GOT3 (cell line): Measurements from ENCODE around the gene RNF222.

Experiments used
- DNase-seq: peaks from one replicate; lab custom pipeline; 2025; ENCODE audit warnings: mixed read lengths; lab: John Stamatoyannopoulos, UW

The RNF222 gene, protein sequence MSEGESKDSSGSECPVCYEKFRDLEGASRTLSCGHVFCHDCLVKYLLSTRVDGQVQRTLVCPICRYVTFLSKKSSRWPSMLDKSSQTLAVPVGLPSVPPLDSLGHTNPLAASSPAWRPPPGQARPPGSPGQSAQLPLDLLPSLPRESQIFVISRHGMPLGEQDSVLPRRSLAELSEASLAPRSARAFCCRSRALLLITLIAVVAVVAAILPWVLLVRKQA

DNA sequence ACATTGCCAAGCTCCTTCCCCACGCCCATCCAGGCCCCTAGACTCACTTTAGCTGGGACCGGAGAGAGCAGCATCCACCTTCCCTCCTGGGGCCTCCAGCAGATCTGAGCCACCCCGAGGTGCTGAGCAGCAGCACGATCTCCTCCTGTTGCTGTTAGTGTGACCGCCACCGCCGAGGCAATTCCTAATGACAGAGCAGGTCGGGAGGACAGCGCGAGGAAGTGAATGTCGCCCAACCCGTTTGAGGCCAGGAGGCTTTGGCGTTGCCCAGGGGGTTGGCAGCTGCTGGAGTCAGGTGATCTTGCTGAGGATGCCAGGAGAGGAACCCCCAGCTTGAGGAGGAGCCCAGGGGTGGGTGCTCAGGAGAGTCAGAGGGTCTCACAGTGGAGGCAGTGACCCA lies at the start of gene RNF222:
Gene RNF222, minus strand, starts transcription at position 192 of the 400 bp plus-strand sequence. CDS start 4,366 bp downstream, outside the sequence.
- no peak for DNase-seq

DNA sequence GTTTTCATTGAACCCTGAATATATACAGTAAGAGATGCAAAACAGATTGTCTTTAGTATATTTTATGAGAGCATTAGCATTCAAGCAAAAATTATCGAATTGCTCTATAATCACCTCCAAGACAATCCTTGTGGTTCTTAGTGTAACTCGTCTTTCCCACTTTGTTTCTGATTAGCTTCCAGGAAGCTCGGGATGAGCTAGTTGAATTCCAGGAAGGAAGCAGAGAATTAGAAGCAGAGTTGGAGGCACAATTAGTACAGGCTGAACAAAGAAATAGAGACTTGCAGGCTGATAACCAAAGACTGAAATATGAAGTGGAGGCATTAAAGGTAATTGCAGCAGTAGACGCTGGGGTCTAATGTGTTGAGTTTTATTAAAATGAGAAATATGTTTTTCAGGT lies 47.9 kb upstream of the RNF222 start:
- no peak for DNase-seq

DNA sequence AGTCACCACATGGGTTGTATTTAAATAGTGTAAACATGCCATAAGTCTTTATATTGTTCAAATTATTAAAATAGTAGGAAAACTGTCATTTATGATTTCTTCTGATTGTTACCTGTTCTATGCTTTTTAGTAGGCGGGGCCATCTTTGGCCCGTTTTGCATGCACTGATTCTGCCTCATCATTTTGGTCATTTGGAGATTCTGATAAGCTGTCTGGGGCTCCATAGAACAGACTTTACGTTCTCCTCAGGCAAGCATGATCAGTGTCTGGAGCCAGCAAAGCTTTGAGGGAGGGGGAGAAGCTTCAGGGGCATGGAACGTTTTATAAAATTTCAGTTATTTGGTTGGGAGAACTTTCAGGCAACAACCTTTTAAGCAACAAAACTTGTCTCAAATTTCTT lies 46.9 kb upstream of the RNF222 start:
- no peak for DNase-seq

DNA sequence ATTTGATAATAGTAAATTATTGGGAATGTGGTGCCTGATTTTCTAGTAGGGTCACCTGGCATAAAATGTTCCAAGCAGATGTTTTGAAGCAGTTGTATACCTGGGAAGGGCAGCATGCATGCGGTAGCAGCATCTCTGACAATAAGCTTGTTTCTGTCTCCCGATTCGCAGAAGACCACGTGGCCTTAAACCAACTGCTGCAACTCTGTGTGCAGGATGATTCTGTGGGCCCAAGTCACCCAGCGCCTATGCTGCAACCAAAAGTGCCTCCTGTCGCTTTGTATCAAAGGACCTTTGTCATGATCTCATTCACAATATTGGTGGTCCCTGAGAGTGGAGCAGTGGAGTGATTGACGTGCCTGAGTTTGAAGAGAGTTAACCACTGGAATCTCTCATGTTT lies 46.1 kb upstream of the RNF222 start:
- no peak for DNase-seq

DNA sequence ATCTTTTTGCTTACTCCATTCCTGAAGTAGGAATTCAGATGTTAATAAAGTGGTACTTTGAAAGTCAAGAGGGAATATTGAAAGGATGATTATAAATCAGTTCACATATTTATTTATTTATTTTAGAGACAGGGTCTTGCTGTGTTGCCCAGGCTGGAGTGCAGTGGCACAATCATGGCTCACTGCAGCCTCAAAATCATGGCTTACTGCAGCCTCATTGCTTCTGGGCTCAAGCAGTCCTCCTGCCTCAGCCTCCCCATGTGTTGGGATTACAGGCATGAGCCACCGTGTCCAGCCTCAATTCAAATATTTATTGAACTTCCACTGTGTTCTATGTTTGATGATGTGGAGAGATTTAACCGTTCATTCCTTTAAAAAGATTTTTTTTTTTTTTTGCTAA lies 44.7 kb upstream of the RNF222 start:
- no peak for DNase-seq

DNA sequence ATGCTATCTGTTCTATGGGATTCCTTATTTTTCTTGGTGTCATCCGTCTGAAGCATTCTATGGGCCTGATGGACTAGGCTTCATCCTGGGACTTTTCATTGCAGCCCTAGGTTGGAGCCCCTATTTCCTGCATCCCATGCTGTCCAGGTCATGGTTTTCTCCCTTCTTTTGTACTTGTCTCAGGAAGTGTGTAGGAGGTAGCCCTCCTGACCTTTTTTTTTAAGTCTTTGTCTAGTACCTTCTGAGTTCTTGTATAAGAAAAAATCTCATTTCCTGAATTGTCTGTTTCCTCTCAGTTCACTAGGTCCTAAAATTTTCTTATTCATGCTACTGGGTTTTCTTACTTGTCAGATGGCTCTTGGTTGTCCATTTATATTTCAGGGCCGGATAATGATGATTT lies 44.1 kb upstream of the RNF222 start:
- DNase-seq, result no peak

DNA sequence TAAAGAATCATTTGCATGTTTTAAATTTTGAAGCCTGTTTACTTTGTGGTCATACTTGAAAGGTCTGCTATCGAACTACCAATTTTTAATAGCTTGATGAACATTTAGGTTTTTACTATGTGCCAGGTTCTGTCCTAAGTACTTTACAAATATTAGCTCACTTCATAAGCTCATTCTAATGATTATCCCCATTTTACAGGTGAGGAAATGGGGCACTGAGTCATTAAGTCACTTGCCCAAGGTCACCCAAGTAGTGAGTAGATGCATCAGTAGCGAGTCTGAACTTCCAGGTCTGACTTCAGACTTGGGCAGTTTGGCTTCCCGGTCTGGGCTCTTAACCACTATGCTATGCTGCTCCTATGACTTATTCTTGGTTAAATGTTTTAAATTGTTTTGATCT lies 42.1 kb upstream of the RNF222 start:
- DNase-seq, result no peak

DNA sequence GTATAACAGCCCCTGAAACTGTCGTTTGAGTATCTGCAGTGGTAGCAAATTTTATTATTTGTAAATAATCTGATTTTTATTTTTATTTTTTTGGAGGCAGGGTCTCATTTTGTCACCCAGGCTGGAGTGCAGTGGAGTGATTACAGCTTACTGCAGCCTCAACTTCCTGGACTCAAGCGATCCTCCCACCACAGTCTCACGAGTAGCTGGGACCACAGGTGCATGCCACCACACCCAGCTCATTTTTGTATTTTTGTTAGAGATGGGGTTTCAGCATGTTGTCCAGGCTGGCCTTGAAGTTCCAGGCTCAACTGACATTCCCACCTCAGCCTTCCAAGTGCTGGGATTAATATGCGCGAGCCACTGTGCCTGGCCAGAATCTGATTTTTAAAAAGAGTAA lies 40.8 kb upstream of the RNF222 start:
- no peak for DNase-seq

DNA sequence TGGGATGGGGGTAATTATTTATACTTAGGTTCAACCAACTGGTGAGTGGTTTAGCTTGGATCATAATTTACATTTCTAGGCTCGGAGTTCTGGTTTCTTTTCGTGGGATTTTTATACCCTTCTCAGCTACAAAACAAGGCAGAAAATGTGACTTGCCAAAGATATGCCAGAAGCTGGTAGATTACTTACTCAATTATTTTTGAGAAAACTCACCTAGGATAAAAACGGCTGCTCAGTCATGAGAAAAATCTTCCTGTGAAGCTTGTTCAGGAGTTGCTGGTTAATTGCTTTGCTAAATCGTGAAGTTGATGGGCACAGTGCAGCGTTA lies 39.2 kb upstream of the RNF222 start:
- no peak for DNase-seq

DNA sequence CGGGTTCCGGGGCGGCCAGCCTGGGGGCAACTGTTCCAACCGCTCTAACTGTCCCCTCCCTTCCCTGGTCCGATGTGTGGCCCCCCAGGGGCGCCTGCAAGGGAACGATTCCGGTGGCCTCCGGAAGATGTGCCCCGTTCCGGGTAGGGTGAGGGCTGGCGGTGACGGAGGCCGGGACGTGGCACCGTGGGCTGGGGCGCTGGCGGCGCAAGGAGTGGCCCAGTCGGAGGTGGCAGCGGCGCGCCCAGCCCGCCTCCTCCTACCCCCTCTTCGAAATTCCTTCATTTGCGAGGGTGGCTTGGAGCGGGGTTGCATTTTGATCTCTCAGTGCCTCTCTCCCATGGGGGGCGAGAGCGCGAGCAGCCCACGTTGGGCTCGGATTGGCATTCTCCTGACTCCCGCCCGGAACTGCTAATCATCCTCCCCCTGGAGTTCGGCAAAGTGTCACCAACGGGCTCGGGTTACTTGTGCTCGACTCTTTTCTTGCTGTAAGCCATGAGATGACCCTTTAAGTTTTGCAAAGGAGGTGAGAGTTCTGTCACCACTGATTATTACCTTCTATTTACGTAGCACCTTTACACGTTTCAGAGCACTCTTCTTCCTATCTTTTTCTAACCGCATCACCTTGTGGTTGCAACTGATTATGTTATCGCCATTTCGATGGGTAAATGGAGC lies 38.7 kb upstream of the RNF222 start:
- DNase-seq, result no peak

DNA sequence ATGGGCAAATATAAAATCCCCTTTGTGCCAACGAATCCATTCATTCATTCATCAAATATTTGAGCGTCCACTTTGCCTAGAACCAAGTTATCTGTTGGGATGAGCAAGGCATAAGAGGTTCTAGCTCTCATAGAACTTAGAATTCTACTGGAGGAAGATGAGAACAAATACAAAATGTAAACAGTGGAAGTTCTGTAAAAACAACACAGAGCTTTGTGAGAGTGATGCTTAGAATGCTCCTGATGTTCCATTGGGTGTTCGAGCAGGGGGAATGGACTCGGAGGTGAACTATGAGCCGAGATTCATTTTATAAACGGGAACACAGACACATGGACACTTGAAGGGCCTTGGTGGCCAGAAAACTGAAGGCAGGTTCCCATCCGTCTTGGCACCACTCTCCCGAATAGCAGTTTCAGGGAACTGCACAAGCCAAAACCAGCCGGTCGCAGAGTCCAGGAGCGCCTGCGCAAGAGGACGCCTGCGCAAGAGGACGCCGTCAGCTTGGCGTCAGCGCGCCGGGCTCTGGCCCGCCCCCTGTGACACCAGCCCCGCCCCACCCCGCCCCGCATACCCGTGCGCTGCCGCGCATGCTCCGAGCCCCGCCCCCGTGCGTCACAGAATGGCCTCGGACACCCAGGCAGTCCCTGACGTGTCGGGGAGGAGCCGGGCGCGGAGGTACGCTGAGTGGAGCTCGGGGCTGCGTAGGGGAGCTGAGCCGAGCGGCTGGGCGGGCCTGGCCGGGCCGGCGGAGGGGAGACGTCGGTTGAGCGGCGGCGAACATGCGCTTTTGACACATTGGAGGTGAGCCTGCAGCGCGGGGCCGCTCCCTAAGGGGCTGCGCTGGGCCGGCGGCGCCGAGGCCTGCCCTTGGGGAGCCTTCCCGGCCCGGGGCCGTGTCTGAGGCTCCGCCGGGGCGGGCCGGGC lies 37.9 kb upstream of the RNF222 start, which contains the start of gene NDEL1:
Gene NDEL1, plus strand, starts transcription at position 640 of the 924 bp plus-strand sequence. CDS start 8,388 bp downstream, outside the sequence.
- peak; percentile 95 for DNase-seq

DNA sequence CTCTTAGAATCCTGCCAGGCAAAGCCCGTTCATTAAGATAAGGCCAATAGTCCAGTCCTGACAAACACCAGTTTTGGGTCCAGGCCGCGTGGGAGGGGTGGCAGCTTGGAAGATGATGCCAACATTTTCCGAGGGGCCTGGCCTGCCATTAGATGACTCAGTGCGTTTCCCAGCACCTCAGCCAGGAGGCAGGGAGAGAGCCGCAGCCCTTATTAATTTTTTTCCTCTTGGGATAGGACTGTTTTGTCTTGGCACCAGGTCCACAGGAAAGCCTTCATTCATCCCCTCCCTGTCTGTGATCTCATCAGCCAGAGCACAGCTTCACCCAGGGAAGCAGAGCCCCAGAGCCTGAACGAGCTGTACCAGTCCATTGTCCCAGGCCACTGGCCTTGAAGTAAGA lies 33.3 kb upstream of the RNF222 start:
- DNase-seq, result peak; percentile 28

DNA sequence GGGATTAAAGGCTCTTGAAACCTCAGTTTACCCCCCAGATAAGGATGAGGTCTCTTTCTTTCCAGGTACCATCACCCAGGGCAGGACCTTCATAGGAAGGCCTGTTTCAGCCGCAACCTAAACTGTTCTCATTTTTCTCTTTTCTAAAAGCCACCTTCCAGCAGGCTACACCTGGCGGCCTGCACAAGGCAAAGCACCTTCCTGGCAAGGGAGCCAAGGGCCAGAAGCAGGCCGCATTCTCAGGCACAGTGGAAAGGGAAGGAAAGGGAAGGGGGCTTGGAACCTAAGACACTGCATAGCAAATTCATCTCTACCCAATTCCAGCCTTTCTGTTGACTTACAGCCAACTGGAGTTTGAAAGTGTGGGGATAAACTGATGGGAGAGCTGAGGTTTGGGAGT lies 29.2 kb upstream of the RNF222 start:
- DNase-seq, result no peak

DNA sequence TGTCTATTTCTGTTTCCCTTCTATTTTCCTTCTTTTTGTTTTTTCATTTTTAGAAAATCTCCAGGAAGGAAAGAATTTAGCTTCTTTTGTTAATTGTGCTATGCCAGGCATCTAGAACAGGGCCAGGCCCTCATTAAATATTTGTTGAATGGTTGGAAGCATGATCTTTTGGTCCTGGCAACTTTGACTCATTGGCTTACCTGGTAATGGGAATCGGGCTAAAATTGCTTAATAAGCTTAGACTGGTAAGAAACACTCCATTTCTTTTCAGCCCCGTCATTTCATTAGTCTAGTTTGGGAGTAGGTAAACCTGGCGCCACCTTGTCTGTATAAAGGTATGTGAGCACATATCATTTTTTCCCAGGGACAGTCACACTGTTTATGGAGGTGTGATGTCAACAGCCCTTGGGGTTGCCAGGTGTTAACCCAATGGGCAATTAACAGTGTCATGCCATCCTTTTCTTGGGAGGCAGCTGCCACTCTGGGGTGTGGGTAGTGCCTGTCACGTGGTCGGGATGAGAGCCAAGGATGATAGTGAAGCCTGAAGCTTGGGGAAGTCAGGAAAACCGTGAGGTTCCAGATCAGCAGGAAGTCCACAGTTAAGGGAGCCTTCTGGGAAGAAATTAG lies 28.6 kb upstream of the RNF222 start:
- no peak for DNase-seq

DNA sequence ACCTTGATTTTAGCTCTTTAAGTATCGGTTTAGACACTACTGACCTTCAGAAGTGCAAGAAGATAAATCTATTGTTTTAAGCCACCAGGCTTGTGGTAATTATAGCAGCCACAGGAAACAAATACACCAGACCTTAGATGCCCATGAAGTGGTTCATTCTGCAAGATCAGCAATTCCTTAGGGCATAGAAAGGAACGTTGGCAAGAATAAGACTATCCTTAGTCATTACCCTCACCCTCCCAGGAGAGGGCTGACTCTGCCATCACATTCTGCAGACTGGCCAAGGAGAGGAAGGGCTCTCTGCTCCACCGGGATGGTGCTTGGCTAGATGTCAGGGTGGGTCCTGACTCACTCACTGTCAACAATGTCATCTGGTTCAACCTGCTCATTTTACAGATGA lies 23.9 kb upstream of the RNF222 start:
- peak; percentile 40 for DNase-seq

DNA sequence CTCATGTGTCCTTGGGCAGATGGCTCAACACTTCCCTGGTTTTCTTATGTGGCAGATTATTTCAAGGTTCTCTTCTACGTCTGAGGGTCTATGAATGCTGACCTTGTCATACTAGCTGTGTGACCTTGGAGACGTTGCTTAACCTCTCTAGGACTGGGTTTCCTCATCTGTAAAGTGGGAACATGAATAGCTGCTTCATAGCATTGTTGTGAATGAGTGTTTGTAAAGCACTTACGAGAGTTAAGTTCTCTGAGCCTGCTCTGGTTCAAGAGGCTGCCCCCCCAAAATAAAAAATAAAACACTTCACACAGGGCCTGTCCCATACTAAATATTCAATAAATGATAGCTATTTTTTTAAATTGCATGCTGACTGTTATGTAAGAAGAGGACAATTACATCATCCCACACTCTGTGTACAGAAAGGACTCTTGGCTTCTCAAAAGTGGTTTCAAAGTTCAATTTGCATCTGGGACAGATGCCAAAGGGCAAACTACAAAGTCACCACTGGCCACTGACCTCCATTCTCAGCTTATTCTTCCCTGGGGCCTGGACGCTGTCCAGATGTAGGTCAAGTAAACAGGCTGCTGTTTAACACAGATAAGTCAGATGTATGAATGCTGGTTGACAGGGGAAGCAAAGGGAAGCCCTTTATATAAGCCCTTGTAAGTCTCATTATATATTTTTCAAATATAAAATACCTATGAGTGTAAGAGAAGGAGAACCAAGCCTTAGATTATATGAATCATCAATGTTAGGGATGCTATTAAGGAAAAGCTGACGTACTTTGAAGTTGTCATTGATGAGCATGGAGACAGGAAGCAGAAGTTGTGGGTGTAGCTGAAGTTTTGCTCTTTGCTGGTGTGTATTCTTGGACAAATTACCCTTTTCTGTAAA lies 22.7 kb upstream of the RNF222 start:
- no peak for DNase-seq

DNA sequence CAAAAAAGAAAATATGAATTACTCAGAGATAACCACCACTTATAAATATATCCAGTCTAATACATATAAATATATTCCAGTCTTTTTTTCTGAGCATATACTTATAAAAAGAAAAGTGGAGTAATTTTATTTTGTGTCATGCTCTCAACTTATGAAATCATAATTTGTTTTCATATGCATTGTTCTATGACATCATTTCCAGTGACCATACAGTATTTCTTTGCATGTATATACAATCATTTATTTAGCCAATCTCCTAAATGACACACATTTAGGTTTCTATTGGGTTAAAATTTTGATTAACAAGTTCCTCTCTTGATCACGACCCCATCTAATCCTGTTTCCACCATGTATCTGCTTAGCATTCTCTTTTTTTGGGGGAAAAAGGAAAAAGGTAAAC lies 21.7 kb upstream of the RNF222 start:
- no peak for DNase-seq

DNA sequence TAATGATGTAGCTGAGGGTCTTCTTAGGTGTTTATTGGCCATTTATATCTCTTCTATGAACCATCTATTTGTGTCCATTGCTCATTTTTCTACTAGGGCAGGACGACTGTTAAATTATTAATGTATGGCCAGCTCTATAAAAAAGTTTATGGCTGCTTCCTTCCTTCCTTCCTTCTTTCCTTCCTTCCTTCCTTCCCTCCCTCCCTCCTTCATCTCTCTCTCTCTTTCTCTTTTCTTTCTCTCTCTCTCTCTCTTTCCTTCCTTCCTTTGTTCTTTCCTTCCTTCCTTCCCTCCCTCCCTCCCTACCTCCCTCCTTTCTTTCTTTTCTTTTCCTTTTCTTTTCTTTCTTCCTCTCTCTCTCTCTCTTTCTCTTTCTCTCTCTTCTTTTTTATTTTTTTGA lies 20.8 kb upstream of the RNF222 start:
- DNase-seq, result no peak

DNA sequence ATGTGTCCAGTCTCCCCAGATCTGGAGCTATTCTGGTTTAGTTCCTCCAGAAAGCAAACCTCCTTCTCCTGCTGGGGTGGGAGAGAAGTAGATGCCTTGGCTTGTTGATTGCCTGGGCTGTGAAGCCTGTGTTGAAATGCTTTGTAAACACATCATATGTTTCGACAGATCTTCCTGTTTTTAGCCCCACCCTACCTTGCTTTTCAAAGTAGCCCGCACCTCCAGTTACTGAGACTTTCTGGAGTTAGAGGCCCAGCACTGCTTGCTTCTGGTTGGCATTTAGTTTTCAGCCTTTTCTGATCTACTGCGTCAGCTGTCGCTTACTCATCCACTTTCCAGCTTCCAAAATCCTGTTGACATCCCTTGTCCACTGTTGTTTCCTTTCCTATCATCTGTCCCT lies 20.2 kb upstream of the RNF222 start:
- DNase-seq, result no peak

DNA sequence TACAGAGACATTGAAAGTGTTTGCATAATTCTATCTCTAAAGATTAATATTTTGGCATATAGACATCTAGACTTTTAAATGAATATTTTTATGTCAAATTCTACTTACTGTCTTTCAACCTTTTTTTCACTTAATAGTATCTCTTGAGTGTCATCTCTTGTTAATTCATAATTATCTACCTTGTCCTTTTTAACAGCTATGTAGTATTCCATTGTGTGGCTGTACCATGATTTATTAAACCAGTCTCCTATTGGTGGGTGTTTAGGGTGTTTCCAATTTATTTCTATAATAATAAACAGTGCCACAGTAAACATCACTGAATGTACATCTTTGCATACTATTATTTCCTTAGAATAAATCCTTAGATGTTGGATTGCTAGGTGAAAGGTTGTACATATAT lies 16.3 kb upstream of the RNF222 start:
- DNase-seq, result no peak

DNA sequence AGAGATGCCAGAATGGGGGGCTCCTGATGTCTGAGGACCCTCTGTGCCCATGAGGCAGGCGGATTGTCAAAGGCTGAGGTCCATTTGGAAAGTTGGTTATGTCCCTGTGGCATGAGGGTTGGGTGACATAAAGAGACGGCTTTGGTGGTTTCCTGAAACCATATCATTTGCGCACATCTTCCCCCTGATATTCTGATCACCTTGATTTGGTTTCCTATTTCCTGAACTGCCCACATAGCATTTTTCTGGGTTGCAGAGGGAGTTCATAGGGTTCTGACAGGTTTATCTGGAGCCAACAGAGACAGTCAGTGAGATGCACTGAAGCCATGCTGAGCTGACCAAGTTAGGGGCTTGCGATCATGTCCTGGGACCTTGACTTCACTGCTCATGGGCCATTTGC lies 15.7 kb upstream of the RNF222 start:
- DNase-seq, result no peak
